ENCODE data around the gene AKT2. TPM values are rescaled to one million over a fixed set of nuclear protein-coding genes. Genes with fewer than 3 reads are reported as not detected.

The AKT2 gene
- total RNA-seq, 1 experiment from 2014 or later = 108 TPM

DNA sequence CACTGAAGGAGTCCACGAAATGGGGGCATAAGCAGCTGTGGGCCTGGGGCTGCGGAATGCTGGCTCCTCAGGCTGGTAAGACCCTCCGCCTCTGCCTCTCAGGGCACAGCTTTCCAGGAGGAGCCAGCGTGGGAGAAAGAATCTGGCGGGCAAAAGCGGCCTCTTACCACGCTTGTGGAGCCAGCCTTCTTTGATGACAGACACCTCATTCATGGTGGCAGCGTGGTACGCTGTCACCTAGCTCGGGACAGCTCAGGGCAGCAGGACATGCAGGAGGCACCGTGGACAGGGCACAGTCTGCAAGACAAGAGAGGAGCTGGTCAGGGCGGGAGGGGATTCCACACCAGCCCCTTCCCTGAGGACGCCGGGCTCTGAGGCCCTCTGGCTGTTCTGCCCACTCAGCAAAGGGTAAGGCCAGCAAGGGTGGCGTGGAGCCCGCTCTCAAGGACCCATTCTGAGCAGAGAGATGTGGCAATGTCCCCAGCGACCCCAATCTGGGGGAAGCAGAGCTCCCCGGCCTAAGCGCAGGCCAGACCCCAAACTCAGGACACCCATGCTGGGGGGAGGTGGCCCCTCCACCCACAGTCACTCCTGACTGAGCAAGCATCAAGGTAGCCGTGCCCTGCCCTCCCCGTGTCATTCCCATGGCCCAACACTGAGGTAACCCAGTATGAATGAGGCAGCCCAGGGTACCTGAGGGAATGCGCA is 19.9 kb downstream of the AKT2 start:
- no TSS peak for BruUV-seq (replicated peaks)
- no peaks in the 10 kb centered on the region for H3K4me1 Mint-ChIP-seq (ENCODE audit: insufficient read depth, unreplicated experiment)
- peaks cover 39% of the 10 kb centered on the region for H3K36me3 Mint-ChIP-seq (ENCODE audit: insufficient read depth, unreplicated experiment)
- no peaks in the 10 kb centered on the region for H3K27me3 Mint-ChIP-seq (ENCODE audit: insufficient read depth, unreplicated experiment)
- no peak overlapping the region for H3K27ac Mint-ChIP-seq (ENCODE audit: low read depth, unreplicated experiment)
- no peak overlapping the region for H3K4me3 Mint-ChIP-seq (ENCODE audit: unreplicated experiment)
- no peaks in the 10 kb centered on the region for H3K9me3 Mint-ChIP-seq (ENCODE audit: unreplicated experiment)
- intact Hi-C loops (cut with micrococcal nuclease) = no loop called here
- ChIA-PET CTCF (no interaction called here), POLR2A (no interaction called here)
- no peak for DNase-seq (ENCODE audit: unreplicated experiment)
- TF ChIP-seq CTCF (IDR thresholded peaks at IDR 0.05; ENCODE audit: unreplicated experiment) = no peak

GRCh38 chr19:40264314-40265054 is 20.7 kb downstream of the AKT2 start:
- no TSS peak for BruUV-seq (replicated peaks)
- TF ChIP-seq CTCF (IDR thresholded peaks at IDR 0.05; ENCODE audit: unreplicated experiment) = no peak
- ChIA-PET CTCF (interaction anchor here (0.6 kb wide), 1 partner anchor 67 kb away, joined by 3 read pairs; no protein-coding TSS in a partner anchor), POLR2A (interaction anchor here (1.0 kb wide), 1 partner anchor 40 kb away, joined by 4 read pairs; no protein-coding TSS in a partner anchor)
- H3K27ac Mint-ChIP-seq (ENCODE audit: low read depth, unreplicated experiment) = no peak overlapping the region
- no peaks in the 10 kb centered on the region for H3K9me3 Mint-ChIP-seq (ENCODE audit: unreplicated experiment)
- no peaks in the 10 kb centered on the region for H3K27me3 Mint-ChIP-seq (ENCODE audit: insufficient read depth, unreplicated experiment)
- peaks cover 45% of the 10 kb centered on the region for H3K36me3 Mint-ChIP-seq (ENCODE audit: insufficient read depth, unreplicated experiment)
- H3K4me3 Mint-ChIP-seq (ENCODE audit: unreplicated experiment) = no peak overlapping the region
- DNase-seq (ENCODE audit: unreplicated experiment) = no peak
- no peaks in the 10 kb centered on the region for H3K4me1 Mint-ChIP-seq (ENCODE audit: insufficient read depth, unreplicated experiment)
- intact Hi-C loops (cut with micrococcal nuclease) = no loop called here

- Mint-ChIP-seq H3K4me1 (ENCODE audit: insufficient read depth, unreplicated experiment) (no peaks in the 10 kb centered on the region), H3K36me3 (ENCODE audit: insufficient read depth, unreplicated experiment) (peaks cover 44% of the 10 kb centered on the region), H3K9me3 (ENCODE audit: unreplicated experiment) (no peaks in the 10 kb centered on the region), H3K4me3 (ENCODE audit: unreplicated experiment) (no peak overlapping the region), H3K27me3 (ENCODE audit: insufficient read depth, unreplicated experiment) (no peaks in the 10 kb centered on the region), H3K27ac (ENCODE audit: low read depth, unreplicated experiment) (no peak overlapping the region)
- intact Hi-C loops (cut with micrococcal nuclease) = no loop called here
- no TSS peak for BruUV-seq (replicated peaks)
- POLR2A ChIA-PET = interaction anchor here (1.0 kb wide), 1 partner anchor 41 kb away, joined by 4 read pairs; no protein-coding TSS in a partner anchor
- DNase-seq (ENCODE audit: unreplicated experiment) = no peak
- TF ChIP-seq CTCF (IDR thresholded peaks at IDR 0.05; ENCODE audit: unreplicated experiment) = no peak
- CTCF ChIA-PET = interaction anchor here (0.6 kb wide), 1 partner anchor 68 kb away, joined by 3 read pairs; no protein-coding TSS in a partner anchor
Measured at GRCh38 chr19:40263440-40264313, 21.5 kb downstream of the AKT2 start.

DNA sequence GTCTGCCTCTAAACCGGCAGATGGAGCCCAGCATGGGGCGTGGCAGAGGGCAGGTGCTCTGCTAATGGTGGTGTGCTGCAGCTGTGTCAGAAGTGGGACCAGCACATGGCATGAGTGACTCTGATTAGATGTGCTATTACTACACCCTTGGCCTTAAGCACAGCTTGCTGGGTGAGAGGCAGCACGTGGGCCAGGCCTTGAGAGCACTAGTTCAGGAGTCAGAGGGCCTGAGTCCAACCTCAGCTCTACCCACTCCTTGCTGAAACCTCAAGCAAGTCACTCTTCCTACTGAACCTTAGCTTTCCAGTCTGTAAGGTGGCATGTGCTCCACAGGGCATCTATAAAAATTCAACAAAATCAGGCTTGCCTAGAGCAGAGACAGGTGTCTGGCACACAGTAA is 22.7 kb downstream of the AKT2 start:
- no peak for DNase-seq (ENCODE audit: unreplicated experiment)
- CTCF ChIA-PET = interaction anchor here (0.5 kb wide), 2 partner anchors 38 to 1571 kb away, joined by 3 read pairs; no protein-coding TSS in a partner anchor
- Mint-ChIP-seq H3K36me3 (ENCODE audit: insufficient read depth, unreplicated experiment) (peaks cover 45% of the 10 kb centered on the region), H3K27me3 (ENCODE audit: insufficient read depth, unreplicated experiment) (no peaks in the 10 kb centered on the region), H3K27ac (ENCODE audit: low read depth, unreplicated experiment) (no peak overlapping the region), H3K9me3 (ENCODE audit: unreplicated experiment) (no peaks in the 10 kb centered on the region), H3K4me3 (ENCODE audit: unreplicated experiment) (no peak overlapping the region), H3K4me1 (ENCODE audit: insufficient read depth, unreplicated experiment) (peaks cover 4% of the 10 kb centered on the region)
- BruUV-seq (replicated peaks) = no TSS peak
- POLR2A ChIA-PET = no interaction called here
- TF ChIP-seq CTCF (IDR thresholded peaks at IDR 0.05; ENCODE audit: unreplicated experiment) = no peak
- intact Hi-C loops (cut with micrococcal nuclease) = no loop called here

All from MCF 10A (cell line).